GM10266 (cell line): ENCODE results near the gene RBM38.

ENCODE experiments used
- DNase-seq: peaks from one replicate; pipeline ENCODE4 v3.0.0; 2012; ENCODE audit errors: extremely low spot score
- CTCF ChIP-seq: IDR thresholded peaks from 2 replicates; pipeline ENCODE4 v1.5.1; 2012; ENCODE audit warnings: mild to moderate bottlenecking, low read depth; ENCODE audit not compliant: control insufficient read depth, insufficient read depth; ENCODE audit errors: missing control alignments

Gene RBM38

GRCh38 chr20:57387463-57387862, 3.7 kb upstream of the RBM38 start:
- no peak for DNase-seq
- TF ChIP-seq CTCF, result no peak

GRCh38 chr20:57387945-57388371, 3.2 kb upstream of the RBM38 start:
- no peak for DNase-seq
- TF ChIP-seq CTCF, result no peak

GRCh38 chr20:57388953-57389694, 2.1 kb upstream of the RBM38 start:
- peak; percentile 86 for DNase-seq
- TF ChIP-seq CTCF, result peak; percentile 57

GRCh38 chr20:57389695-57390603, 1.2 kb upstream of the RBM38 start:
- TF ChIP-seq CTCF, result no peak
- DNase-seq, result peak; percentile 77

GRCh38 chr20:57391439-57392301, 474 bp downstream of the RBM38 start:
- no peak for TF ChIP-seq CTCF
- DNase-seq, result peak; percentile 60

GRCh38 chr20:57392512-57393271, 1.5 kb downstream of the RBM38 start:
- DNase-seq, result peak; percentile 65
- no peak for TF ChIP-seq CTCF
